Right lobe of liver (tissue), 6 donors: ENCODE data around the gene PRKAR1B. TPM values are rescaled to one million over a fixed set of nuclear protein-coding genes. Genes with fewer than 3 reads are reported as not detected.
A peak's percentile ranks its signal among the peaks of the same experiment; 100 is the strongest.

Source experiments
- ATAC-seq, 4 donors: fragments of 200-7000 bp; cut with Tn5 transposase; one replicate each; pipeline ENCODE4 v1.9.1; 2020; ENCODE audit warnings: mild to moderate bottlenecking in 4 of 4, moderate library complexity in 4 of 4
- DNase-seq, 3 donors: peaks; one replicate each; pipeline ENCODE4 v3.0.0-alpha.2; 2020
- H3K27ac ChIP-seq, 3 donors: fragments of 200-600 bp; one replicate each; pipeline ENCODE4 v1.8.0; 2022
- H3K27me3 ChIP-seq, 2 donors: fragments of 200-600 bp; one replicate each; pipeline ENCODE4 v1.8.0; 2022
- H3K36me3 ChIP-seq, 4 donors: fragments of 200-600 bp; sonication (generic) in 1 of 4; one replicate each; pipeline versions ENCODE4 v1.5.1 to v1.8.0; 2017 to 2022; ENCODE audit warnings: control low read depth in 1 of 4
- H3K4me1 ChIP-seq, 4 donors: fragments of 200-600 bp; sonication (generic) in 1 of 4; one replicate each; pipeline versions ENCODE4 v1.5.1 to v1.8.0; 2017 to 2022; ENCODE audit warnings: control low read depth in 1 of 4
- H3K4me3 ChIP-seq, 3 donors: fragments of 200-600 bp; one replicate each; pipeline ENCODE4 v1.8.0; 2022
- H3K9me3 ChIP-seq, 4 donors: fragments of 200-600 bp; sonication (generic) in 1 of 4; one replicate each; pipeline versions ENCODE4 v1.5.1 to v1.8.0; 2017 to 2022; ENCODE audit warnings: control low read depth in 1 of 4
- CTCF ChIP-seq, 4 donors: fragments of 200-600 bp in 3 of 4; fragments of 450-650 bp in 1 of 4; IDR thresholded peaks; one replicate each; pipeline versions ENCODE4 v1.5.1 to v1.8.0; 2016 to 2022; ENCODE audit warnings: antibody characterized with exemption in 4 of 4, mild to moderate bottlenecking in 2 of 4
- POLR2A ChIP-seq: fragments of 450-650 bp; IDR thresholded peaks from one replicate; pipeline ENCODE4 v1.6.1; 2017; ENCODE audit warnings: antibody characterized with exemption, mild to moderate bottlenecking
- WGBS: methylation state at CpG from one replicate; pipeline ENCODE4 v1.1.6; 2018; ENCODE audit warnings: low coverage, low lambda C conversion rate; ENCODE audit not compliant: insufficient coverage; ENCODE audit errors: missing lambda C conversion rate; 5-methylcytosine and 5-hydroxymethylcytosine counted together
- intact Hi-C, 2 donors: fragments of 100-400 bp; cut with DNase I; formaldehyde crosslinking; loops; one replicate each; pipeline versions ENCODE4 v1.11.2 to v1.14.1; 2022
- total RNA-seq, 6 experiments: library from RNA; depleted of rRNA in 2 of 6; stranded (reverse); fragments of >200 nt in 2 of 6; fragmentation: NEBNext Ultra II Directional in 3 of 6; extraction: Animal tissue kit (Norgen Biotek cat#: 25700) in 3 of 6; gene quantifications; one replicate each; pipeline versions ENCODE4 v1.1.0 to v1.2.4, GENCODE V29; 2016 to 2023
- donor health status: DM: no; HTN: yes; CAD: no.
- donor health status: DM: no; HTN: no; CAD: no.
- donor health status: DM: no; HTN: no; CAD: no.
- donor health status: DM: no; HTN: yes; CAD: no.
- donor health status: DM: no; HTN: yes; CAD: no.

Gene PRKAR1B
- total RNA-seq, 6 experiments from 2014 or later, result 4.7 to 20.8 (median 11.3) TPM

- Histone ChIP-seq H3K27ac (no peak overlapping the region), H3K4me3 (no peak overlapping the region), H3K9me3 (no peaks in the 10 kb centered on the region), H3K36me3 (no peaks in the 10 kb centered on the region), H3K4me1 (no peaks in the 10 kb centered on the region), H3K27me3 (no peaks in the 10 kb centered on the region)
- no peak for DNase-seq
- intact Hi-C loops, result no loop called here
- TF ChIP-seq CTCF (IDR thresholded peaks at IDR 0.05), result no peak
- TF ChIP-seq POLR2A, result no peak
- ATAC-seq, result no peak
- 54% methylated on average over 2 of the region's 18 CpGs for WGBS
Observed at GRCh38 chr7:543501-544337, 183.4 kb downstream of the PRKAR1B start.

DNA sequence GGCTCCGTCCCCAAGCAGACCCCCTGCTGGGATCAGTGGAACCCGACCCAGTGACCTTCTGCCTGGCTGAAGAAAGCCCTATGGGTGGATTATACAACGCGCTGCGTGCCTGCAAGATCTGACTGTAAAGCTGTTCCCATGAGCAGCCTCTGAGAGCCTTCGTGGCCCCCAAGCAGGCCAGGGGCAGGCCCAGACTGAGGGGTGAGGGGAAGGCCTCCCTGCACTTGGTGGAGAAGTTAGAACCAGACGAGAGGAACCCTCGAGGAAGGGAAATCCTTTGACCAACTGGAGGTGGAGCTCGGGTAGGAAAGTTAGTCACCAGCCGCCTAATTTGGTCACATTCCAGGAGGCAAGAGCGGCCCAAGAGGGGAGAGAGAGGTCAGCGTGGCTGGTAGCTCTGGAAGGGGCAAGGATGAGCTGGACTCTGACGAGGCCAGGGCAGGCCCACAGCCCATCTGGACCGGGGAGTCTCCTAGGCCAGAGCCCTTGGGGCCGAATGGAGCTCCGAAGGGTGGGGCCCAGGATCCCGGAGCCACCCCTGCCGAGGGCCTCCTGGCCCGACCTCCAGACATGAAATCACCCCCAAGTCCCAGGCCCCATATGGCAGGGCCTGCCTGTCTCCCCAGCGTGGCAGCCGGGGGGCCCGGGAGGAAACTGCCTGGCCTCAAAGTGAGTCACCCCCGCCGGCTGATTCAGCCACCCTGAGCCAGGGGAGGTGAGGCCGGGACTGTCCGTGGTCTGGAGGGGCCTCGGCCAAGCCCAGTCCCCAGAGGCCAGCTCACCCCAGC, 184.2 kb downstream of the PRKAR1B start:
- intact Hi-C loops, result no loop called here

GRCh38 chr7:542131-542712, 184.9 kb downstream of the PRKAR1B start:
- TF ChIP-seq POLR2A (no peak), CTCF (IDR thresholded peaks at IDR 0.05) (no peak)
- Histone ChIP-seq H3K36me3 (no peaks in the 10 kb centered on the region), H3K9me3 (no peaks in the 10 kb centered on the region), H3K4me3 (no peak overlapping the region), H3K27ac (no peak overlapping the region), H3K27me3 (no peaks in the 10 kb centered on the region), H3K4me1 (no peaks in the 10 kb centered on the region)
- ATAC-seq, result no peak
- 97% methylated on average over 16 of the region's 28 CpGs for WGBS
- intact Hi-C loops, result no loop called here
- DNase-seq, result no peak

More for the DNA sequence above, 184.2 kb downstream of the PRKAR1B start:
- Histone ChIP-seq H3K27ac (no peak overlapping the region), H3K27me3 (no peaks in the 10 kb centered on the region), H3K4me1 (no peaks in the 10 kb centered on the region), H3K9me3 (no peaks in the 10 kb centered on the region), H3K4me3 (no peak overlapping the region), H3K36me3 (no peaks in the 10 kb centered on the region)
- peak in 1 of 4 donors; percentile 29 for ATAC-seq
- no peak for DNase-seq
- no peak for TF ChIP-seq POLR2A
- no peak for TF ChIP-seq CTCF (IDR thresholded peaks at IDR 0.05)
- WGBS, result 42% methylated on average over 2 of the region's 27 CpGs

- Histone ChIP-seq H3K4me3 (no peak overlapping the region), H3K9me3 (no peaks in the 10 kb centered on the region), H3K36me3 (no peaks in the 10 kb centered on the region), H3K4me1 (no peaks in the 10 kb centered on the region), H3K27ac (no peak overlapping the region), H3K27me3 (no peaks in the 10 kb centered on the region)
- intact Hi-C loops, result no loop called here
- TF ChIP-seq CTCF (IDR thresholded peaks at IDR 0.05) (no peak), POLR2A (no peak)
- ATAC-seq (no peak), DNase-seq (no peak)
- WGBS, result 94% methylated on average over 9 of the region's 17 CpGs
Observed at GRCh38 chr7:541661-542060, 185.4 kb downstream of the PRKAR1B start.
